ENCODE data around the gene MAML3.

GRCh38 chr4:139795527-139796314, 358.3 kb downstream of the MAML3 start:
- TF ChIP-seq, protein P1, sequence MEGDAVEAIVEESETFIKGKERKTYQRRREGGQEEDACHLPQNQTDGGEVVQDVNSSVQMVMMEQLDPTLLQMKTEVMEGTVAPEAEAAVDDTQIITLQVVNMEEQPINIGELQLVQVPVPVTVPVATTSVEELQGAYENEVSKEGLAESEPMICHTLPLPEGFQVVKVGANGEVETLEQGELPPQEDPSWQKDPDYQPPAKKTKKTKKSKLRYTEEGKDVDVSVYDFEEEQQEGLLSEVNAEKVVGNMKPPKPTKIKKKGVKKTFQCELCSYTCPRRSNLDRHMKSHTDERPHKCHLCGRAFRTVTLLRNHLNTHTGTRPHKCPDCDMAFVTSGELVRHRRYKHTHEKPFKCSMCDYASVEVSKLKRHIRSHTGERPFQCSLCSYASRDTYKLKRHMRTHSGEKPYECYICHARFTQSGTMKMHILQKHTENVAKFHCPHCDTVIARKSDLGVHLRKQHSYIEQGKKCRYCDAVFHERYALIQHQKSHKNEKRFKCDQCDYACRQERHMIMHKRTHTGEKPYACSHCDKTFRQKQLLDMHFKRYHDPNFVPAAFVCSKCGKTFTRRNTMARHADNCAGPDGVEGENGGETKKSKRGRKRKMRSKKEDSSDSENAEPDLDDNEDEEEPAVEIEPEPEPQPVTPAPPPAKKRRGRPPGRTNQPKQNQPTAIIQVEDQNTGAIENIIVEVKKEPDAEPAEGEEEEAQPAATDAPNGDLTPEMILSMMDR (IDR thresholded peaks at IDR 0.05) = no peak
- TF ChIP-seq POLR2AphosphoS5 (IDR thresholded peaks at IDR 0.05) (no peak), POLR2A (IDR thresholded peaks at IDR 0.05) (no peak), EP300 (IDR thresholded peaks at IDR 0.05; ENCODE audit: low read depth) (no peak)

Measured in transverse colon (tissue), 4 donors.